Panc1 (cell line): ENCODE results near the gene NTS. TPM values are rescaled to one million over a fixed set of nuclear protein-coding genes. Genes with fewer than 3 reads are reported as not detected.

Experiments
- ATAC-seq: fragments of 200-7000 bp; cut with Tn5 transposase; 2 replicates; pipeline ENCODE4 v1.9.1; 2020; ENCODE audit warnings: mild to moderate bottlenecking, moderate library complexity
- BruUV-seq: library from RNA; stranded (reverse); fragments of 400-500 nt; replicated peaks from 2 replicates; lab custom pipeline; 2021; lab: Mats Ljungman, UMichigan
- CTCF ChIA-PET: fragments of 300-600 bp; sonication (Branson Sonifier 250); formaldehyde crosslinking; loops from one replicate; lab custom pipeline; 2022; ENCODE audit warnings: antibody characterized with exemption; lab: Charles Lee
- POLR2A ChIA-PET: fragments of 300-600 bp; sonication (Branson Sonifier 250); formaldehyde crosslinking; loops from one replicate; lab custom pipeline; 2022; ENCODE audit warnings: antibody characterized with exemption; lab: Charles Lee
- DNase-seq: peaks from one replicate; pipeline ENCODE4 v3.0.0-alpha.2; 2010; ENCODE audit warnings: low read depth, low spot score
- H3K27ac ChIP-seq: 2 replicates; pipeline ENCODE4 v1.5.1; 2011; ENCODE audit warnings: mild to moderate bottlenecking, low read length, inconsistent platforms
- H3K27me3 ChIP-seq: fragments of 200-500 bp; sonication (Bioruptor generic); 2 replicates; pipeline ENCODE4 v1.6.0; 2014; ENCODE audit warnings: low read length, inconsistent platforms; ENCODE audit not compliant: control insufficient read depth, insufficient read depth
- H3K36me3 ChIP-seq: fragments of 200-500 bp; sonication (Bioruptor generic); 2 replicates; pipeline ENCODE4 v1.5.1; 2014; ENCODE audit warnings: inconsistent platforms, mild to moderate bottlenecking, low read length, moderate library complexity; ENCODE audit not compliant: control insufficient read depth, insufficient read depth
- H3K4me1 ChIP-seq: 2 replicates; pipeline ENCODE4 v1.5.1; 2011; ENCODE audit warnings: inconsistent platforms, mild to moderate bottlenecking, low read length, moderate library complexity; ENCODE audit not compliant: control insufficient read depth, insufficient read depth
- H3K4me3 ChIP-seq, 2 experiments: 2 replicates each; pipeline ENCODE4 v1.5.1; 2011 to 2012; ENCODE audit warnings: low read depth in 2 of 2, low read length in 2 of 2, mild to moderate bottlenecking in 2 of 2, inconsistent platforms in 1 of 2, moderate library complexity in 1 of 2
- H3K9me3 ChIP-seq: fragments of 200-500 bp; sonication (Bioruptor generic); 2 replicates; pipeline ENCODE4 v1.5.1; 2014; ENCODE audit warnings: low read depth, mild to moderate bottlenecking, inconsistent platforms, low read length, moderate library complexity; ENCODE audit not compliant: control insufficient read depth, insufficient read depth
- POLR2AphosphoS5 ChIP-seq: IDR thresholded peaks from 2 replicates; pipeline ENCODE4 v1.6.1; 2012; ENCODE audit warnings: mild to moderate bottlenecking, low read depth, low read length, moderate library complexity
- REST ChIP-seq, 2 experiments: IDR thresholded peaks; 2 replicates each; pipeline ENCODE4 v1.6.1; 2011 to 2012; ENCODE audit warnings: low read depth in 2 of 2, control low read depth in 1 of 2, low read length in 1 of 2, mild to moderate bottlenecking in 1 of 2, moderate library complexity in 1 of 2; ENCODE audit not compliant: insufficient read depth in 1 of 2
- SIN3A ChIP-seq: IDR thresholded peaks from 2 replicates; pipeline ENCODE4 v1.6.1; 2012; ENCODE audit warnings: low read depth, mild to moderate bottlenecking, low read length, moderate library complexity, borderline replicate concordance; ENCODE audit not compliant: insufficient read depth
- TCF7L2 ChIP-seq: IDR thresholded peaks from 2 replicates; pipeline ENCODE4 v1.6.1; 2011; ENCODE audit warnings: mild to moderate bottlenecking, low read depth, low read length, inconsistent platforms
- in situ Hi-C: cut with HindIII; loops from 2 replicates; pipeline ENCODE4 v1.10.0; 2016; ENCODE audit warnings: low sequenced_read_pairs, low pct_unique_long_range_greater_than_20kb
- intact Hi-C: fragments of 100-400 bp; cut with micrococcal nuclease; formaldehyde crosslinking; loops from one replicate; pipeline ENCODE4 v1.10.0; 2022; ENCODE audit not compliant: unreplicated experiment
- total RNA-seq: library from RNA; stranded (reverse); gene quantifications from one replicate; pipeline ENCODE4 v1.2.1, GENCODE V29; 2021; ENCODE audit not compliant: unreplicated experiment
- TF ChIP-seq, protein P1 (sequence below): fragments of 450-650 bp; IDR thresholded peaks from 2 replicates; pipeline ENCODE4 v1.5.1; 2017; ENCODE audit warnings: mild to moderate bottlenecking

The NTS gene
- total RNA-seq, 1 experiment from 2014 or later, result 1.5 TPM

DNA sequence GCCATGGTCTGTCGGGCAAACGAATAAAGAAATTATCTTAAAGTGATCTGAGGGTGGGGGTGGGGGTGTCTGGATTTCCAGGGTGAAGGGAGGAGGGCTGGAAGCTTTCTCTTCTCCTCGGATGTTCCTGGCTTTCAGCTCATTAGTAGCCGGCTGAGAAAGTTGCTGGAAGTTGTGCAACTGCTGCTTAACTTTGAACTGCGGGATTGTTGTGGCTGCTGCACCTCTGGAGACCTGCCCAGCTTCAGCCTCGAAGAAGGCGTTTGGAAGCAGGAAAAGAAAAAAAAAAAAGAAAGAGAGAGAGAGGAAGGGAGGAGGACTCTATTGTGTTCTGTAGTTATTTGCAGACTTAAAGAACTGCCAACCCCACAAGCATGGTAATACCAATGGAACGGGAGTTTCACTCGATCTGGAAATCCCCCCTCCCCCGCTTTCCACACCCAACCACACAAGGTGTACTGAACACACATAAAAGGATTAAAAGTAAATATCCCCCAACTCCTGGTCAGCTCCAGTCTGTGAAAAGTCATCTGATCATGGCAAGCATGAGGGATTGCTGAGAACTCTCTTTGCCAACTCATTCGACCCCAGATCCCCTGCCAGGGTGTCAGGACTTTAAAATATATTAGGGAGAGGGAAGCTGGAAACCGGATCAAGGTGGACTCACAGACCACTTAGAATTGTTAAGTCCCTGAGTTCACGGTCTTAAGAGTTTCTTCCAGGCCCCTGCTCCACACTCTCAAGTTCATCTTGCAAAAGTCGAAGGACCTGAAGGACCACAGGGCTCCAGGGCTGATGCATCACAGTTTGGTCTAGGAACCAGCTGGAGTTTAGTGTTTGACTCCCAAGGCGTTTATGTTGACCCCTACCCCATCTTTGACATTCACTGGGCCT is 37.7 kb upstream of the NTS start, which contains the start of gene RASSF9:
Gene RASSF9 (minus strand): TSS at position 213 of the 894 bp plus-strand sequence. CDS start 208 bp downstream, at position 5.
- no peaks in the 10 kb centered on the region; the same call in 1 of the 2 replicates for H3K36me3 ChIP-seq
- ChIA-PET CTCF (no interaction called here), POLR2A (no interaction called here)
- H3K27ac ChIP-seq, result no peak within 1 kb of the TSS
- peak within 1 kb of the TSS; percentile 19 to 27 for H3K4me3 ChIP-seq
- intact Hi-C loops, result no loop called here
- no peak for TF ChIP-seq REST (IDR thresholded peaks at IDR 0.05; ENCODE audit: insufficient read depth in 1 of 2, low read depth in 2 of 2, low read length in 1 of 2)
- TF ChIP-seq, protein P1, sequence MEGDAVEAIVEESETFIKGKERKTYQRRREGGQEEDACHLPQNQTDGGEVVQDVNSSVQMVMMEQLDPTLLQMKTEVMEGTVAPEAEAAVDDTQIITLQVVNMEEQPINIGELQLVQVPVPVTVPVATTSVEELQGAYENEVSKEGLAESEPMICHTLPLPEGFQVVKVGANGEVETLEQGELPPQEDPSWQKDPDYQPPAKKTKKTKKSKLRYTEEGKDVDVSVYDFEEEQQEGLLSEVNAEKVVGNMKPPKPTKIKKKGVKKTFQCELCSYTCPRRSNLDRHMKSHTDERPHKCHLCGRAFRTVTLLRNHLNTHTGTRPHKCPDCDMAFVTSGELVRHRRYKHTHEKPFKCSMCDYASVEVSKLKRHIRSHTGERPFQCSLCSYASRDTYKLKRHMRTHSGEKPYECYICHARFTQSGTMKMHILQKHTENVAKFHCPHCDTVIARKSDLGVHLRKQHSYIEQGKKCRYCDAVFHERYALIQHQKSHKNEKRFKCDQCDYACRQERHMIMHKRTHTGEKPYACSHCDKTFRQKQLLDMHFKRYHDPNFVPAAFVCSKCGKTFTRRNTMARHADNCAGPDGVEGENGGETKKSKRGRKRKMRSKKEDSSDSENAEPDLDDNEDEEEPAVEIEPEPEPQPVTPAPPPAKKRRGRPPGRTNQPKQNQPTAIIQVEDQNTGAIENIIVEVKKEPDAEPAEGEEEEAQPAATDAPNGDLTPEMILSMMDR, result no peak
- TF ChIP-seq TCF7L2, result no peak
- no peak for TF ChIP-seq POLR2AphosphoS5
- TF ChIP-seq SIN3A, result no peak
- in situ Hi-C loops, result no loop called here
- ATAC-seq, result peak; percentile 74
- BruUV-seq, result no TSS peak
- no peaks in the 10 kb centered on the region for H3K27me3 ChIP-seq
- H3K4me1 ChIP-seq, result peaks cover 3% of the 10 kb centered on the region; the same call in 1 of the 2 replicates
- no peak for DNase-seq
- no peaks in the 10 kb centered on the region for H3K9me3 ChIP-seq

- DNase-seq (no peak), ATAC-seq (no peak)
- H3K36me3 ChIP-seq, result no peaks in the 10 kb centered on the region
- intact Hi-C loops (no loop called here), in situ Hi-C loops (no loop called here)
- TF ChIP-seq SIN3A (no peak), TCF7L2 (no peak), POLR2AphosphoS5 (no peak), REST (IDR thresholded peaks at IDR 0.05; ENCODE audit: insufficient read depth in 1 of 2, low read depth in 2 of 2, low read length in 1 of 2) (no peak)
- TF ChIP-seq, protein P1, result no peak
- no TSS peak for BruUV-seq
- ChIA-PET CTCF (no interaction called here), POLR2A (no interaction called here)
- no peaks in the 10 kb centered on the region for H3K27me3 ChIP-seq
- H3K4me3 ChIP-seq, result no peak overlapping the region
- no peaks in the 10 kb centered on the region for H3K9me3 ChIP-seq
- H3K27ac ChIP-seq, result no peak overlapping the region
- H3K4me1 ChIP-seq, result no peaks in the 10 kb centered on the region
Observed at GRCh38 chr12:85843606-85844310, 30.3 kb upstream of the NTS start.
